OCI-LY7 (cell line): ENCODE measurements around the gene TIMM10. TPM values are rescaled to one million over a fixed set of nuclear protein-coding genes. Genes with fewer than 3 reads are reported as not detected.
A peak's percentile ranks its signal among the peaks of the same experiment; 100 is the strongest.

Source experiments
- BruUV-seq: library from RNA; stranded (reverse); fragments of 400-500 nt; replicated peaks from 2 replicates; lab custom pipeline; 2021; lab: Mats Ljungman, UMichigan
- CTCF ChIA-PET: fragments of 300-600 bp; sonication (Branson Sonifier 250); formaldehyde crosslinking; loops from one replicate; lab custom pipeline; 2022; ENCODE audit warnings: antibody characterized with exemption; ENCODE audit not compliant: unreplicated experiment; lab: Charles Lee
- POLR2A ChIA-PET: fragments of 300-600 bp; sonication (Branson Sonifier 250); formaldehyde crosslinking; loops from one replicate; lab custom pipeline; 2022; ENCODE audit warnings: antibody characterized with exemption; lab: Charles Lee
- DNase-seq: peaks from one replicate; pipeline ENCODE4 v3.0.0-alpha.2; 2015; ENCODE audit warnings: low spot score
- H2AFZ ChIP-seq: fragments of 200-600 bp; sonication (generic), shearing (Covaris generic); 2 replicates; pipeline ENCODE4 v1.6.1; 2014; ENCODE audit warnings: mild to moderate bottlenecking, antibody characterized with exemption, low read length, moderate library complexity
- H3K27ac ChIP-seq: fragments of 200-600 bp; sonication (generic); 2 replicates; pipeline ENCODE4 v1.5.1; 2014; ENCODE audit warnings: mixed run types, low read depth, mild to moderate bottlenecking, moderate library complexity, low read length, inconsistent platforms; ENCODE audit not compliant: poor library complexity, severe bottlenecking
- H3K36me3 ChIP-seq: fragments of 200-600 bp; sonication (generic); 2 replicates; pipeline ENCODE4 v1.6.1; 2014; ENCODE audit warnings: mild to moderate bottlenecking, antibody characterized with exemption, low read length, moderate library complexity, mixed read lengths; ENCODE audit not compliant: insufficient read depth
- H3K4me1 ChIP-seq: fragments of 200-600 bp; sonication (generic); 2 replicates; pipeline ENCODE4 v1.5.1; 2014; ENCODE audit warnings: mild to moderate bottlenecking, low read length; ENCODE audit not compliant: insufficient read depth, poor library complexity, severe bottlenecking
- H3K4me2 ChIP-seq: fragments of 200-600 bp; sonication (generic); 2 replicates; pipeline ENCODE4 v1.6.1; 2014; ENCODE audit warnings: mild to moderate bottlenecking, low read length
- H3K4me3 ChIP-seq: fragments of 200-600 bp; sonication (generic); 2 replicates; pipeline ENCODE4 v1.5.1; 2014; ENCODE audit warnings: mild to moderate bottlenecking, low read depth, low read length; ENCODE audit not compliant: poor library complexity, severe bottlenecking
- H3K79me2 ChIP-seq: fragments of 200-600 bp; sonication (generic); 2 replicates; pipeline ENCODE4 v1.6.1; 2016; ENCODE audit warnings: low read depth, mild to moderate bottlenecking, low read length, moderate library complexity, mixed read lengths; ENCODE audit not compliant: insufficient read depth
- H3K9me2 ChIP-seq: fragments of 200-600 bp; sonication (generic); 2 replicates; pipeline ENCODE4 v1.6.1; 2016; ENCODE audit warnings: mild to moderate bottlenecking, low read length, mixed read lengths; ENCODE audit not compliant: insufficient read depth
- H3K9me3 ChIP-seq: fragments of 200-600 bp; sonication (generic); 2 replicates; pipeline ENCODE4 v1.6.1; 2014; ENCODE audit warnings: mild to moderate bottlenecking, mixed run types, low read length, mixed read lengths
- H4K20me1 ChIP-seq: fragments of 200-600 bp; sonication (generic); 2 replicates; pipeline ENCODE4 v1.6.1; 2014; ENCODE audit warnings: mild to moderate bottlenecking, antibody characterized with exemption, low read length, moderate library complexity, mixed read lengths; ENCODE audit not compliant: insufficient read depth
- EZH2phosphoT487 ChIP-seq: fragments of 200-600 bp; sonication (generic); IDR thresholded peaks from 2 replicates; pipeline ENCODE4 v1.6.1; 2018; ENCODE audit warnings: low read depth, borderline replicate concordance, mild to moderate bottlenecking, mixed run types, antibody characterized with exemption, low read length, moderate library complexity, mixed read lengths
- intact Hi-C: fragments of 100-400 bp; cut with micrococcal nuclease; formaldehyde crosslinking; loops from one replicate; pipeline ENCODE4 v1.10.0; 2022; ENCODE audit not compliant: unreplicated experiment
- total RNA-seq, 2 experiments: library from RNA; depleted of rRNA in 1 of 2; stranded (reverse); fragments of >200 nt in 1 of 2; shearing (Covaris generic) in 1 of 2; gene quantifications; 2 replicates each; pipeline ENCODE4 v1.2.3, GENCODE V29; 2014 to 2022
- TF ChIP-seq, protein P1 (sequence below): fragments of 200-600 bp; sonication (generic); conservative IDR thresholded peaks from 2 replicates; pipeline ENCODE4 v1.5.1; 2014; ENCODE audit warnings: mild to moderate bottlenecking, antibody characterized with exemption, low read length, moderate library complexity, mixed read lengths

Gene TIMM10
- total RNA-seq, 2 experiments from 2014 or later: 163 to 258 TPM

DNA sequence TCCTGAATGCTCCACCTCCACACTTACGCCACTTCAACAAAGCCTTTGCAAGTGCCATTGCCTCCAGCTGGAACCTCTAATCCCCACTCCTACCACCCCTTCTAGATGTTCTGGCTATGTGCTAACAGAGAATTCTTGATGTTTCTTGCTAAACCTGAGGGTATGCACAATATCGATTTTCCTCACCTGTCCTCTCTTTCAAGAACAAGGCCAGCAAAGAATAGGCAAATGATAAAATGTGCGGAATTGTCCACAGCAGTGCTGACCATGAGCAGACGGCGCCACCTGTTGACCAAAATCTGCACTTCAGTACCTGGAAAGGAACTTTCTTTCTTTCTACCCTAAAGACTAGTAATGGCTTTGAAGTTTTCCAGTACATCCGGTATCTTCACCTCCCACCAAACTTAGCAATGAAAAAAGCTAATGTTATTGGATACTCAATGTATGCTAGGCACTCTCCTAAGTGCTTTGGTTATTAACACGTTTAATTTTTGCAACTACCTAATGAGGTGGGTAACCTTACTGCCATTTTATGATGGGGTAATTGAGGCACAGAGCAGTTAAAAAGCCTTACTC is 3.4 kb downstream of the TIMM10 start:
- H3K9me3 ChIP-seq: no peaks in the 10 kb centered on the region
- peaks cover 31% of the 10 kb centered on the region for H3K4me1 ChIP-seq
- H3K27ac ChIP-seq: no peak overlapping the region
- no peak overlapping the region for H3K4me3 ChIP-seq
- ChIA-PET CTCF (interaction anchor here (1.0 to 6.1 kb wide), 6 partner anchors 12 to 69 kb away, joined by 3 to 60 read pairs (median 12); partner anchors contain the start of gene SLC43A1), POLR2A (interaction anchor here (0.6 to 7.2 kb wide), 8 partner anchors 9 to 180 kb away, joined by 3 to 56 read pairs (median 4); partner anchors contain the start of gene SLC43A1)
- no peak overlapping the region for H2AFZ ChIP-seq
- 0 out of 2 replicates have a peak, but pooled peaks cover 13% of the 10 kb centered on the region for H4K20me1 ChIP-seq
- peaks cover 32% of the 10 kb centered on the region for H3K79me2 ChIP-seq
- H3K4me2 ChIP-seq: peak overlapping the region; percentile 6; the same call in 1 of the 2 replicates
- no TSS peak for BruUV-seq
- H3K36me3 ChIP-seq: peaks cover 57% of the 10 kb centered on the region
- no peak for TF ChIP-seq EZH2phosphoT487
- TF ChIP-seq, protein P1, sequence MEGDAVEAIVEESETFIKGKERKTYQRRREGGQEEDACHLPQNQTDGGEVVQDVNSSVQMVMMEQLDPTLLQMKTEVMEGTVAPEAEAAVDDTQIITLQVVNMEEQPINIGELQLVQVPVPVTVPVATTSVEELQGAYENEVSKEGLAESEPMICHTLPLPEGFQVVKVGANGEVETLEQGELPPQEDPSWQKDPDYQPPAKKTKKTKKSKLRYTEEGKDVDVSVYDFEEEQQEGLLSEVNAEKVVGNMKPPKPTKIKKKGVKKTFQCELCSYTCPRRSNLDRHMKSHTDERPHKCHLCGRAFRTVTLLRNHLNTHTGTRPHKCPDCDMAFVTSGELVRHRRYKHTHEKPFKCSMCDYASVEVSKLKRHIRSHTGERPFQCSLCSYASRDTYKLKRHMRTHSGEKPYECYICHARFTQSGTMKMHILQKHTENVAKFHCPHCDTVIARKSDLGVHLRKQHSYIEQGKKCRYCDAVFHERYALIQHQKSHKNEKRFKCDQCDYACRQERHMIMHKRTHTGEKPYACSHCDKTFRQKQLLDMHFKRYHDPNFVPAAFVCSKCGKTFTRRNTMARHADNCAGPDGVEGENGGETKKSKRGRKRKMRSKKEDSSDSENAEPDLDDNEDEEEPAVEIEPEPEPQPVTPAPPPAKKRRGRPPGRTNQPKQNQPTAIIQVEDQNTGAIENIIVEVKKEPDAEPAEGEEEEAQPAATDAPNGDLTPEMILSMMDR: peak; percentile 100
- intact Hi-C loops: loop anchor here (1.0 kb wide), 2 partner anchors 34 to 70 kb away; no protein-coding TSS in a partner anchor
- DNase-seq: peak; percentile 75
- no peaks in the 10 kb centered on the region for H3K9me2 ChIP-seq

DNA sequence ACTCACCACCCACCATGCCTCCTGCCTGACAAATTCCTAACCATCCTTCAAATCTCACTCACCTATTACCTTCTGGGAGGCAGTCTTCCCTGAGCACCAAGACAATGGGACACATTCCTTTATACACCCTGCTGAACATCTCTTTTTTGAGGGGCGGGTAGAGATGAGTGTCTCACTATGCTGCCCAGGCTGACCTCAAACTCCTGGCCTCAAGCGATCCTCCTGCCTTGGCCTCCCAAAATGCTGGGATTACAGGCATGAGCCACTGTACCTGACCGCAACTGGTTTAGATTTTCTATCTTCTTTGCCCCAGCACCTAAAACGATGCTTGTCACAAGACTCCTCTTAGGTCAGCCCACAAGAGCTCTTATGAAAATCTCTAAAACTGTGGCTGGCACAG is 7.1 kb downstream of the TIMM10 start:
- no peaks in the 10 kb centered on the region for H3K9me3 ChIP-seq
- H3K9me2 ChIP-seq: no peaks in the 10 kb centered on the region
- H3K4me1 ChIP-seq: peaks cover 9% of the 10 kb centered on the region
- H3K79me2 ChIP-seq: peaks cover 11% of the 10 kb centered on the region
- no peak overlapping the region for H3K27ac ChIP-seq
- no peak overlapping the region for H2AFZ ChIP-seq
- POLR2A ChIA-PET: interaction anchor here (2.1 kb wide), 1 partner anchor 8 kb away, joined by 7 read pairs; the partner anchor contains the start of gene SLC43A1
- no peak for DNase-seq
- H3K4me3 ChIP-seq: no peak overlapping the region
- 0 out of 2 replicates have a peak, but pooled peaks cover 5% of the 10 kb centered on the region for H4K20me1 ChIP-seq
- TF ChIP-seq EZH2phosphoT487: no peak
- TF ChIP-seq, protein P1: no peak
- no TSS peak for BruUV-seq
- intact Hi-C loops: no loop called here
- CTCF ChIA-PET: interaction anchor here (0.6 to 1.6 kb wide), 2 partner anchors 15 to 66 kb away, joined by 3 to 4 read pairs; no protein-coding TSS in a partner anchor
- H3K36me3 ChIP-seq: peaks cover 37% of the 10 kb centered on the region
- H3K4me2 ChIP-seq: no peak overlapping the region

DNA sequence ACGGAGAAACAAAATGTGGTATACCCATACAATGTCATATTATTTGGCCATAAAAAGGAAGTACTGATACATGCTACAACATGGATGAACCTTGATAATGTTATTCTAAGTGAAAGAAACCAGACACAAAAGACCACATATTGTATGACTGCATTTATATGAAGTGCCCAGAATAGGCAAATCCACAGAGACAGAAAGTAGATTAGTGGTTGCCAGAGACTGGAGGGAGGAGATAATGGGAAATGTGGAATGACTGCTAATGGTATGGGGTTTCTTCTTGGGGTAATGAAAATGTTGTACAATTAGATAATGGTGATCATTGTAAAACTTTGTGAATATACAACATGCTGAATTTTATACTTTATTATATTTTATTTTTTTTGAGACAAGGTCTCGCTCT is 9.4 kb downstream of the TIMM10 start:
- CTCF ChIA-PET: interaction anchor here (0.5 to 1.5 kb wide), 2 partner anchors 63 to 175 kb away, joined by 4 to 5 read pairs; no protein-coding TSS in a partner anchor

More for the DNA sequence above, 9.4 kb downstream of the TIMM10 start:
- Histone ChIP-seq H3K79me2 (peaks cover 2% of the 10 kb centered on the region; the same call in 1 of the 2 replicates), H3K4me3 (no peak overlapping the region), H4K20me1 (no peaks in the 10 kb centered on the region), H3K36me3 (peaks cover 18% of the 10 kb centered on the region), H3K9me2 (no peaks in the 10 kb centered on the region), H2AFZ (no peak overlapping the region), H3K27ac (no peak overlapping the region), H3K4me1 (peaks cover 11% of the 10 kb centered on the region), H3K9me3 (no peaks in the 10 kb centered on the region), H3K4me2 (no peak overlapping the region)
- BruUV-seq: no TSS peak
- TF ChIP-seq, protein P1: no peak
- TF ChIP-seq EZH2phosphoT487: no peak
- intact Hi-C loops: no loop called here
- POLR2A ChIA-PET: interaction anchor here (0.9 kb wide), 1 partner anchor 28 kb away, joined by 3 read pairs; no protein-coding TSS in a partner anchor
- no peak for DNase-seq
